NCI-H1436 treated with DMSO at 0.1 percent for 48 hours (cell line): ENCODE data around the gene GLTPD2.

ENCODE experiments used
- DNase-seq: peaks from one replicate; lab custom pipeline; 2025; lab: John Stamatoyannopoulos, UW

GLTPD2 gene

DNA sequence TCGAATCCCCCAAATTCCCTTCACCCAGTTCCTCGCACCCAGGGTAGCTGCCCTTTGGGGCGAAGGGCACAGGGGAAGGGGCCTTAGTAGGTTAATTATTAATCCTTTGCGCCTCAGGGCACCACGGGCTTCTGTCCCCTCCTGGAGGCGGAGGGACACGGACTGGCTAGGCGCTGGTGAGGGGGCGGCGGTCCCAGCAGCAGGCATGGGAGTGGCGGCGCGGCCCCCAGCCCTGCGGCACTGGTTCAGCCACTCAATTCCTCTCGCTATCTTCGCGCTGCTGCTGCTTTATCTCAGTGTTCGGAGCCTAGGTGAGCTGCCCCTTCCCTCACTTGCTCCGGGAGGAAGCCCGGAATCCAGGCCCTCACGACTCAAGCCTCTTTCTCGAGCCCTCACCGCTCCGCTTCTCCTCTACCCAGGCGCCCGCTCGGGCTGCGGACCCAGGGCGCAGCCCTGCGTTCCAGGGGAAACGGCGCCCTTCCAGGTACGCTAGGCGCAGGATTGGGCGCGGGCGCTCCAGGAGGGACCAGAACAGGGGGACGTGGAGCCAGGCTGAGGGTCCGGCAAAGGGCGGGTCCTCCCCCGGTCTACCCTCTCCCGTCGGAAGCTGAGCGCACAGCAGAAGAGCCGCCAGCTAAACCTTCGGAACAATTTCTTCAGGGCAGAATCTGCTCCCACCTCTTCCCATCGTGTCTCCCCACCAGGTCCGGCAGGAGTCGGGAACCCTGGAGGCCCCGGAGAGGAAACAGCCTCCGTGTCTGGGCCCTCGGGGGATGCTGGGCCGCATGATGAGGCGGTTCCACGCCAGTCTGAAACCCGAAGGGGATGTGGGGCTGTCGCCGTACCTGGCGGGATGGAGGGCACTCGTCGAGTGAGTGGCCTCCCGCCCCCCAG, at the start of gene GLTPD2:
TSS of gene GLTPD2 (plus strand) at position 158 of the 894 bp plus-strand sequence. CDS start at position 206, 48 bp downstream.
- DNase-seq, result no peak

- no peak for DNase-seq
Observed at GRCh38 chr17:4739122-4740024, 49.4 kb upstream of the GLTPD2 start, which contains the start of the genes CXCL16 and ZMYND15. TSS of gene CXCL16 (minus strand) at chr17:4739928. CDS start at chr17:4739339, 589 bp downstream. TSS of gene ZMYND15 (plus strand) at chr17:4739833. CDS start at chr17:4740549, 716 bp downstream.

DNA sequence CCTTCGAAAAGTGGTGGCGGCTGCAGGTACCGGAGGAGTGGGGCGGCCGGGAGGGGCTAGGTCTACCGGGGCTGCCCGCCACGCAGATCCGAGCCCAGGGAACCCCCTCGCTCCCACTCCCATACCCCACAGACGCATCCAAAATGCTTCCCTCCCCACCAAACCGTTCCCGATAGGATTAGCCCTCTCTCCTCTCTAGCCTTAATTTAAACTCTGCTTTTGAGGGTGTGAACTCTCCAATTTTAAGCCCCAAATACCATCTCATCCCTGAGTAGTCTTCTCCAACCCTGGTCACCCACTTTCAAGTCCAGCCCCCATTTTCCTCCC, 48.8 kb upstream of the GLTPD2 start:
- DNase-seq, result no peak

- DNase-seq, result no peak
Observed at GRCh38 chr17:4740584-4740983, 48.2 kb upstream of the GLTPD2 start.

DNA sequence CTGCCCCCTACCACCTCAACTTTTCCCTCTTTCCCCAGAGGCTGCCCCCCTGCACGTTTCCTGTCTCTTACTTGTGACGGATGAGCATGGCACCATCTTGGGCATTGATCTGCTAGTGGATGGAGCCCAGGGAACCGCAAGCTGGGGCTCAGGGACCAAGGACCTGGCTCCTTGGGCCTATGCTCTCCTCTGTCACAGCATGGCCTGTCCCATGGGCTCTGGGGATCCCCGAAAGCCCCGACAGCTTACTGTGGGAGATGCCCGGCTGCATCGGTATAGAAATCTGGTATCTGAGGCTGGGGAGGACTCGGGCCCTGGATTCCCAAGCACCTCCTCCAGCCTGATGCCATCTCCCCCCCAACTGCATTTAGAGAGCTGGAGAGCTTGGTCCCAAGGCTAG, 47.2 kb upstream of the GLTPD2 start:
- DNase-seq, result no peak

GRCh38 chr17:4742133-4742532, 46.6 kb upstream of the GLTPD2 start:
- no peak for DNase-seq

DNA sequence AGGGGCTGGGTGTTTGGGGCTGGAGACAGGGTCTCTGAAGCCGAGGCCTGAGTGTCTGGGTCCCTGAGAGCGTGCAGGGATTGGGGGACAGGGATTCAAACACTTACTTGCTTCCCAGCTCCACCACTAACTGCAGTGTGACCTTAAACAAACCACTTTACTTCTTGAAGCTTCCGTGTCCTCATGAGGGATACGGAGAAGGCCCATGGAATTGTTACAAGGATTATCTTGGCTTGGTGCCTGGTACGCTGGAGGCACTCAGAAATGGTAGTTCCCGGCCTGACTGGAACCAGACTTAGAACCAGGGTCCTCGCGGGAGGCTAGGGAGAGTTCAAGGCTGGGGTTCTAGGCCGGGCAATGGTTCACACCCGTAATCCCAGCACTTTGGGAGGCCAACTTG, 46.1 kb upstream of the GLTPD2 start:
- no peak for DNase-seq

GRCh38 chr17:4743216-4743615, 45.5 kb upstream of the GLTPD2 start:
- DNase-seq, result no peak

- DNase-seq, result no peak
Observed at GRCh38 chr17:4743898-4744297, 44.9 kb upstream of the GLTPD2 start.

- no peak for DNase-seq
Observed at GRCh38 chr17:4744999-4745969, 43.5 kb upstream of the GLTPD2 start.

GRCh38 chr17:4747847-4748246, 40.9 kb upstream of the GLTPD2 start:
- no peak for DNase-seq

DNA sequence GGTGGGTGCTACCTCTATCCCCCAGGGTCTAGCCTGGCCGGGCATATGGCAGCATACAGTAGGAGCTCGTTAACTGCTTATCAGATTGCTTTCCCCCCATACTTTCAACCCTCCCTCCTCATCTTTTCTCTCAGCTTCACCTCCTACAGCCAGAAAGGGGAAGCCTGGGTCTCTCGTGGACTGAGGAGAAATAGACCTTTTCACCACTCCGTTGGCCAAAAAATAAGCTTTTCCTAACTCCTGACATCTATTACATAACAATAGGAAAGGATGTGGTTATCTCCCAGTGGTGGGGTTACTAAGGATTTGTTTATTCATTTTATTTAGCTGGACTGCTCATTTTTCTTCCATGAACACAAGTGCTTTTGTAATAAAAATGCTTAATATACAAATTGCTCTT, 40.1 kb upstream of the GLTPD2 start:
- no peak for DNase-seq

DNA sequence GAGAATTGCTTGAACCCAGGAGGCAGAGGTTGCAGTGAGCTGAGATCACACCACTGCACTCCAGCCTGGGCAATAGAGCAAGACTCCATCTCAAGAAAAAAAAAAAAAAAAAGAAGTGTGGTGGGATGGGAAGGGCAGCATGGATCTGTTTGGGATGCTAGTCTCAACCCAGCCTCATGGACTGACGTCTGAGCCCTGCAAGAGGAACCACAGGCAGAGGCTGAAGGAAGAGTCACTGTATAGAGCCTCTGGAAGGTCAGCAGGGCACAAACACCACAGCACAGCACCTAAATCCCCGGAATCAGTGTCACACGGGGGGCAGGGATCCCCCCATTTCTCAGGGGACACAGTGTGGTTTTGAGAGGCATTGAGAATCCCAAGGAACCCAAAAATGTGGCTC, 38.2 kb upstream of the GLTPD2 start:
- no peak for DNase-seq

- no peak for DNase-seq
Observed at GRCh38 chr17:4751932-4752331, 36.8 kb upstream of the GLTPD2 start.

GRCh38 chr17:4753392-4753791, 35.4 kb upstream of the GLTPD2 start:
- DNase-seq, result no peak

DNA sequence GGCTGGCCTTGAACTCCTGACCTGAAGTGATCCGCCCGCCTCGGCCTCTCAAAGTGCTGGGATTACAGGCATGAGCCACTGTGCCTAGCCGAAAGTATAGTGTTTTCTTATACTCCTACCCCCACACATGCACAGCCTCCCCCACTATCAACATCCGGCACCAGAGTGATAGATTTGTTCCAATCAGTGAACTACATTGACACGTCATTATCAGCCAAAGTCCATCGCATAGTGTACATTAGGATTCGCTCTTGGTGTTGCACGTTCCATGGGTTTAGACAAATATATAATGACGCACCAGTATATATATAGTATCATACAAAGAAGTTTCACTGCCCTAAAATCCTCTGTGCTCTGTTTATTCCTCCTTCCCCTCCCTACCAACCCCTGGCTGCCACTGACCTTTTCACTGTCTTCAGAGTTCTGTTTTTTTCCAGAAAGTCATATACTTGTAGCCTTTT, 29.0 kb upstream of the GLTPD2 start:
- no peak for DNase-seq

DNA sequence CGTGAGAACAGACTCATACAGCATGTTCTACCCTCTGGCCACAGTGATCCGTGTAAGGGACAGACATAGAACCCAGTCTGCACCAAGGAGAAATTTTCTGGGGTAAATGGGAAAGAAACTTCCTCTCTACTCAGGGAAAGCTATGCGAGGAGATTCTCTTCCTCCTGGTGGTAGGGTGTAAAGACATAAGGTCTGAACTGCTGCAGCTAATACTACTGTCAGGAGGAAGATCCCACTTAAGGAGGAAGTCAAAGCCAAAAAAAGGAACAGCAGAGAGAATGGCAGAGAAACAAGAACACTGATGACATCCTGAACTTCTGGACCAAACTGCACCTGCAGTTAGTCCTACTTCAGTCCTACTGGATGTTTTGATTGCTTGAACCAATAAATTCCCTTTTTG, 24.2 kb upstream of the GLTPD2 start:
- no peak for DNase-seq

DNA sequence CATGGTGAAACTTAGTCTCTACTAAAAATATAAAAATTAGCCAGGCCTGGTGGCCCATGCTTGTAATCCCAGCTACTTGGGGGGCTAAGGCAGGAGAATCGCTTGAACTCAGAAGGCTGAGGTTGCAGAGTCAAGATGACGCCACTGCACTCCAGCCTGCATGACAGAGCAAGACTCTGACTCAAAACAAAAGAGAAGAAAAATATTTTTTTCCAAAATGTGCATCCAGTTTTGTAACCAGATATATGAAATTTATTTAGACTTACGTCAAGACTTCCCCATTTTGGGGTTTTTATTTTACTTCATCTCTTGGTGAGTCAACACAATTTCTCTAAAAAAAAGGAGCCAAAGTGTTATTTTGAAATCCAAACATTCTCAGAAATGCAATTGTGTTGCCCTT, 22.6 kb upstream of the GLTPD2 start:
- no peak for DNase-seq

- no peak for DNase-seq
Observed at GRCh38 chr17:4766723-4767122, 22.0 kb upstream of the GLTPD2 start.

GRCh38 chr17:4768298-4768697, 20.5 kb upstream of the GLTPD2 start:
- no peak for DNase-seq

GRCh38 chr17:4769628-4770027, 19.1 kb upstream of the GLTPD2 start:
- no peak for DNase-seq
